GM13976 (cell line): Measurements from ENCODE around the gene PLEKHF1.

ENCODE experiments used
- DNase-seq: peaks from one replicate; pipeline ENCODE4 v3.0.0; 2012; ENCODE audit warnings: low spot score
- in situ Hi-C: fragments of 300-500 bp; cut with MboI; formaldehyde crosslinking; loops from one replicate; pipeline ENCODE4 v1.12.0; 2022; ENCODE audit warnings: low sequenced_read_pairs, mixed read lengths, inconsistent platforms; ENCODE audit not compliant: unreplicated experiment
- TF ChIP-seq, protein P1 (sequence below): IDR thresholded peaks from 2 replicates; pipeline ENCODE4 v1.5.1; 2012; ENCODE audit warnings: borderline replicate concordance, mild to moderate bottlenecking; ENCODE audit not compliant: insufficient read depth; ENCODE audit errors: extremely low read depth, missing control alignments, control extremely low read depth

Gene PLEKHF1

DNA sequence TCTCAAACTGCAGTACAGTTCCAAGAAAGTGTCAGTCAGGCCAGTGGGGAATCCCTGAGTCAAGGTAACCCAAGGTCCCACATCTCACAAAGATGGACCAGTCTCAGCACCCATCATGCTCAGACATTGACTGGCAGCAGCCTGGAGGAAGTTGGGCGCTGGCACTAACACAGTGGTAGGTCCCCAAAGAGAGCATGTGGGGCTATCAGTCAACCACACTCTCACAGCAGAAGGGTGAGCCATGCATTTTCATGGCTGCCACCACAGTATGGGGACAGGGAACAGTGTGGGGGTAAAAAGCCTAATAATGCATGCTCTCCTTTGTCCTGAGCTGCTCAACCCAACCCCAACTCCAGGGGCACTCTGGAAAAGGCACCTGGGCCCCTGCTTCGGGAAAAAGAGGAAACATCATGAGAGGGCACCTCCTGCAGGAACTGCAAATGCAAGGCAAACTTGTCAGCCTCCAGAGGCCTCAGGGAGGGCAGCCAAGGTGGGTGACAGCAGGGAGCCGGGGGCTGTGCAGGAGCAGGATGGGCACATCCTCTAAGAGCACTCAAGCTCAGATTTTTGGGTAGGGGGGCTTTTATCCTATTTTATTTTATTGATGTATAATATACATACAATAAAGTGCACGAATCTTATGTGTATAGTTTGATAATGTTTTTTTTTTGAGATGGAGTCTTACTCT is 9.5 kb upstream of the PLEKHF1 start:
- in situ Hi-C loops, result no loop called here
- no peak for DNase-seq
- TF ChIP-seq, protein P1, sequence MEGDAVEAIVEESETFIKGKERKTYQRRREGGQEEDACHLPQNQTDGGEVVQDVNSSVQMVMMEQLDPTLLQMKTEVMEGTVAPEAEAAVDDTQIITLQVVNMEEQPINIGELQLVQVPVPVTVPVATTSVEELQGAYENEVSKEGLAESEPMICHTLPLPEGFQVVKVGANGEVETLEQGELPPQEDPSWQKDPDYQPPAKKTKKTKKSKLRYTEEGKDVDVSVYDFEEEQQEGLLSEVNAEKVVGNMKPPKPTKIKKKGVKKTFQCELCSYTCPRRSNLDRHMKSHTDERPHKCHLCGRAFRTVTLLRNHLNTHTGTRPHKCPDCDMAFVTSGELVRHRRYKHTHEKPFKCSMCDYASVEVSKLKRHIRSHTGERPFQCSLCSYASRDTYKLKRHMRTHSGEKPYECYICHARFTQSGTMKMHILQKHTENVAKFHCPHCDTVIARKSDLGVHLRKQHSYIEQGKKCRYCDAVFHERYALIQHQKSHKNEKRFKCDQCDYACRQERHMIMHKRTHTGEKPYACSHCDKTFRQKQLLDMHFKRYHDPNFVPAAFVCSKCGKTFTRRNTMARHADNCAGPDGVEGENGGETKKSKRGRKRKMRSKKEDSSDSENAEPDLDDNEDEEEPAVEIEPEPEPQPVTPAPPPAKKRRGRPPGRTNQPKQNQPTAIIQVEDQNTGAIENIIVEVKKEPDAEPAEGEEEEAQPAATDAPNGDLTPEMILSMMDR, result no peak

DNA sequence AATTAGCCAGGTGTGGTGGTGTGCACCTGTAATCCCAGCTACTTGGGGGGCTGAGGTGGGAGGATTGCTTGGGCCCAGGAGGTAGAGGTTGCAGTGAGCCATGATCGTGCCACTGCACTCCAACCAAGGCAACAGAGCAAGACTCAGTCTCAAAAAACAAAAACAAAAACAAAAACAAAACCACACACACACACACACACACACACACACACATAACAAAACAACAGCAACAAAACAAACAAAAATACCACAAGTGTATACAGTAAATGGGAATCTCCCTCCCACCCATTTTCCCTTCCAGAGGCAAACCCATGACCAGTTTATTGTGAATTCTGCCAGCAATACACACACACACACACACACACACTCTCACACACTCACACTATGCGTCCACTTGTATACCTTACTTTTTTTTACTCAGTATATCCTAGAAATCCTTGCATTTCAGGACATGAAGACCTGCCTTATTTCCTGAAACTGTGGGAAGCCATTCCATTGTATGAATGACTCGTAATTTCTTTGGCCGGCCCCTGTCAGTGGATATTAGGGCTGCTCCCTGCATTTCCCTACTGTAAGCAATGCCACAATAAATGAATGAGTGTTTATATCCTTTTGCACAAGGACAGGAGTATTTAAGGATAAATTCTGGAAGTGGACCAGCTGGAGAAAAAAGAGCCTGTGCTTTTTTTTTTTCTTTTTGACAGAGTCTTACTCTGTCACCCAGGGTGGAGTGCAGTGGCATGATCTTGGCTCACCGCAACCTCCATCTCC is 6.9 kb upstream of the PLEKHF1 start:
- TF ChIP-seq, protein P1, result no peak
- no peak for DNase-seq
- in situ Hi-C loops, result no loop called here

DNA sequence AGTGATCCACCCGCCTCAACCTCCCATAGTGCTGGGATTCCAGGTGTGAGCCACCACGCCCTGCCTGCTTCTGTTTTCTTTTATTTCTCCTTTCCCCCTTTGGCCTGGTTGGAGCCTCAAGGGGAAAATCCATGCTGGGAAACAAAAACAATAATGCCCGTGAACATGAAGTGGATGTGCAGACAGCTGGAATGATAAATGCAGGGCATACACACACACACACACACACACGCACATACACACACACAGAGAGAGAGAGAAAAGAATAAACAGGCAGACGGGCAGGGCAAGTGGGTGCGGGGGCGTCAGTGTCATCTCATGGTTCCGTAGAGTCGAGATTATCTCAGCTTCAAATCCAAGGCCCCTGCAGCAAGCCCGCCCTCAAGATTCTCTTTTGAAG is 4.4 kb upstream of the PLEKHF1 start:
- in situ Hi-C loops, result no loop called here
- TF ChIP-seq, protein P1, result no peak
- no peak for DNase-seq

DNA sequence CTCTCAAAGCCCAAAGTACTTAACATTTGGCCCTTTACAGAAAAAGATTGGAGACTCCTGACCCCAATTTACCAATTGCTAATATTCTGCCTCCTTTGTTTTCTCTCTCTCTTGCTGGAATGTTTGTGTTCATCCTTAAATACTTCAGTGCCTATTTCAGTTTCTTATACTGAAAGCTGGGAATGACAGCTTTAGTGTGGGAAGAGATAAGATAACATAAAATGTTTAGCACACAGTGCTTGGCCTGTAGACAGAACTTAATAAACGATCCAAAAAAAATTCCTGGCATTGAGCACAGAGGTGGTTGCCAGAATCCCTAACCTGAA is 3.0 kb upstream of the PLEKHF1 start:
- in situ Hi-C loops, result no loop called here
- TF ChIP-seq, protein P1, result no peak
- no peak for DNase-seq

DNA sequence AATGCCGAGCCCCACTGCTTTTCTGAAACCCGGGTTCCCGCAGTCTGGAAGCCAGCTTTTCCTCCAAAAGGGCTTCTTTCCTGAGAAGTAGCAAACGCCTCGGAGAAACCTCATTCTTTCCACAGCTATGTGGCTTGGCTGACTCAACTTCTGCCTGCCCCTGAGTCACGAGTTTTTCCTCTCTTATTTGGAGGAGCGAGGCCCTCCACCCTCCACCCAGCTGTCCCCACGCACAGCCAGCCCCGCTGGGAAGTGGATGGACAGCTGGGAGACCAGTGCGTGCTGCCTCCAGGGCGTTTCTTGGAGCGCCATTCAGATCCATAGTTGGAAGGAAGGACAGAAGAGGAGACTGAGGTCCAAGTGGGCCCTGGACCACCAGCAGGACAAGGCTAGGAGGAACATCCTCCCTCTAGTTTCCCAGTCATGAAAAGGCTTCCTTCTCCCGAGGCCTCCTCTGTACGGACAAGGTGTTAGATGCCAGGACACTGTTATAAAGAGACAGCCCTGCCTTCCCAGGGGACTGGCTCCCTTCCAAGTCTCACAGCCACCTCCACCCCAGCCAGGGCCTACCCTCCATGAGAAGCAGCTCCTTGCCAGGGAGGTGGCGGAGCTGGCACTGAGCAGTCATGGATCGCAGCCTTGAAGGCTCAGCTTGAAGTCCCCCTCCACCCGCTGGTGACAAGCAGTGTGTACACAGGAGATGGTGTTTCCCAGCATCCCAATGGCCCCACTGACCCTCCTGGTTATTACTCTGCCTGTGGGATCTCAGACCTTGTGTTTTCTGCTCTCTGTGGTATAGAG is 2.5 kb upstream of the PLEKHF1 start:
- in situ Hi-C loops, result no loop called here
- no peak for DNase-seq

More for the DNA sequence above, 2.5 kb upstream of the PLEKHF1 start:
- TF ChIP-seq, protein P1, result no peak
